Suprapubic skin (tissue), 4 donors: ENCODE results near the gene HYOU1. TPM values are rescaled to one million over a fixed set of nuclear protein-coding genes. Genes with fewer than 3 reads are reported as not detected.
"Not testable (repeated sequence)": the region's sequence is repeated elsewhere in the genome, so short reads cannot be mapped to it uniquely, and the experiment has no call there.

Experiments
- DNase-seq, 2 donors: peaks; one replicate each; pipeline ENCODE4 v3.0.0-alpha.2; 2019; ENCODE audit warnings: low spot score in 2 of 2
- H3K27ac ChIP-seq: fragments of 200-600 bp; sonication (generic); one replicate; pipeline ENCODE4 v1.5.1; 2019
- H3K27me3 ChIP-seq: fragments of 200-600 bp; sonication (generic); one replicate; pipeline ENCODE4 v1.5.1; 2019
- H3K36me3 ChIP-seq: fragments of 200-600 bp; sonication (generic); one replicate; pipeline ENCODE4 v1.5.1; 2019
- H3K4me1 ChIP-seq: fragments of 200-600 bp; sonication (generic); one replicate; pipeline ENCODE4 v1.5.1; 2019
- H3K4me3 ChIP-seq: fragments of 200-600 bp; sonication (generic); one replicate; pipeline ENCODE4 v1.5.1; 2019; ENCODE audit warnings: mild to moderate bottlenecking
- H3K9me3 ChIP-seq: fragments of 200-600 bp; sonication (generic); one replicate; pipeline ENCODE4 v1.5.1; 2019
- EP300 ChIP-seq: sonication (generic); formaldehyde crosslinking; IDR thresholded peaks from one replicate; pipeline ENCODE4 v1.6.1; 2017; ENCODE audit warnings: antibody characterized with exemption
- POLR2A ChIP-seq, 2 donors: fragments of 450-650 bp; IDR thresholded peaks; one replicate each; pipeline ENCODE4 v1.6.1; 2017; ENCODE audit warnings: antibody characterized with exemption in 2 of 2, mild to moderate bottlenecking in 2 of 2, moderate library complexity in 2 of 2
- POLR2AphosphoS5 ChIP-seq, 3 donors: sonication (generic); formaldehyde crosslinking; IDR thresholded peaks; one replicate each; pipeline ENCODE4 v1.6.1; 2017; ENCODE audit warnings: antibody characterized with exemption in 3 of 3
- WGBS: methylation state at CpG from one replicate; pipeline ENCODE4 v1.1.5; 2018; 5-methylcytosine and 5-hydroxymethylcytosine counted together
- total RNA-seq, 4 donors: library from RNA; depleted of rRNA; stranded (reverse); fragments of >200 nt; gene quantifications; one replicate each; pipeline ENCODE4 v1.1.0, GENCODE V29; 2016
- TF ChIP-seq, protein P1 (sequence below), 2 donors: fragments of 200-600 bp in 1 of 2; fragments of 450-650 bp in 1 of 2; sonication (generic) in 1 of 2; IDR thresholded peaks; one replicate each; pipeline ENCODE4 v1.5.1; 2016 to 2019; ENCODE audit warnings: antibody characterized with exemption in 2 of 2, mild to moderate bottlenecking in 1 of 2, moderate library complexity in 1 of 2

Gene HYOU1, protein sequence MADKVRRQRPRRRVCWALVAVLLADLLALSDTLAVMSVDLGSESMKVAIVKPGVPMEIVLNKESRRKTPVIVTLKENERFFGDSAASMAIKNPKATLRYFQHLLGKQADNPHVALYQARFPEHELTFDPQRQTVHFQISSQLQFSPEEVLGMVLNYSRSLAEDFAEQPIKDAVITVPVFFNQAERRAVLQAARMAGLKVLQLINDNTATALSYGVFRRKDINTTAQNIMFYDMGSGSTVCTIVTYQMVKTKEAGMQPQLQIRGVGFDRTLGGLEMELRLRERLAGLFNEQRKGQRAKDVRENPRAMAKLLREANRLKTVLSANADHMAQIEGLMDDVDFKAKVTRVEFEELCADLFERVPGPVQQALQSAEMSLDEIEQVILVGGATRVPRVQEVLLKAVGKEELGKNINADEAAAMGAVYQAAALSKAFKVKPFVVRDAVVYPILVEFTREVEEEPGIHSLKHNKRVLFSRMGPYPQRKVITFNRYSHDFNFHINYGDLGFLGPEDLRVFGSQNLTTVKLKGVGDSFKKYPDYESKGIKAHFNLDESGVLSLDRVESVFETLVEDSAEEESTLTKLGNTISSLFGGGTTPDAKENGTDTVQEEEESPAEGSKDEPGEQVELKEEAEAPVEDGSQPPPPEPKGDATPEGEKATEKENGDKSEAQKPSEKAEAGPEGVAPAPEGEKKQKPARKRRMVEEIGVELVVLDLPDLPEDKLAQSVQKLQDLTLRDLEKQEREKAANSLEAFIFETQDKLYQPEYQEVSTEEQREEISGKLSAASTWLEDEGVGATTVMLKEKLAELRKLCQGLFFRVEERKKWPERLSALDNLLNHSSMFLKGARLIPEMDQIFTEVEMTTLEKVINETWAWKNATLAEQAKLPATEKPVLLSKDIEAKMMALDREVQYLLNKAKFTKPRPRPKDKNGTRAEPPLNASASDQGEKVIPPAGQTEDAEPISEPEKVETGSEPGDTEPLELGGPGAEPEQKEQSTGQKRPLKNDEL
- total RNA-seq, result 10 to 100 TPM; 26.2 to 50.7 (median 46.2) TPM

DNA sequence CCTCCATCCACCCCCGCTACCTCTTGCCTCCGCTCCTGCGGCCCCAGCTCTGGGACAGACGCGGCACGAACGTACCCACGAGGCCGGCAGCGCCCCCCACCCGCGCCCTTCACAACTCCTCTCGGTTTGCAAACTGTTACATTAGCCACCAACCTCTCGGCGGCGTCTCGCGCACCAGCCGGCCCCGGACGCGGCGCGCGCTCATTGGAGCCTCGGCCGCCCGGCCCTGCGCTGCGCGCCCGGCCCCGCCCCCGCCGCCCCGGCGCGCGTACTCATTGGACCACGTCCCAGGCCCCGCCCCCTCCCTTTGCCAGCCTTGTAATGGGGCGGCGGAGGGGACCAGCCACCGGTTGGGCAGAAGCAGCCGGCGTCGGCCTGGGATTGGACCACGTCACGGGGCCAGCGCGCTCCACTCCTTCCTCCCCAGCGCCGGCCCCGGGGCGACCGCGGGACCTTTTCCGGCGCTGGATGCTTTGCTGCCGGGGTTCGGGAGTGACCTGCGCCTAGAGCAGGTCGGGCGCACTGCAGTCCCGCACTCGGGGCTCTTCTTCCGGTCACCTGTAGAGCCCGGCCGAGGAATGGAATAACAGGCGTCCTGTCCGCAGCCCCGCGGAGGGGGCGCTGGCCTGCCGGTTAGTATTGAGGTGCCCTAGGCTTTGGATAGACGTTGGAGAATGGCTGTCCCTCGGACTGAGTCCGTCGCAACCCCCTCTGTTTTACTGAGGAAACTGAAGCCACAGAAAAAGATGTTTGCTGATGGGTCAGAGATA, at the start of gene HYOU1:
HYOU1 (minus strand) TSS at position 206 of the 770 bp plus-strand sequence. CDS start 1,045 bp downstream, outside the sequence.
- Histone ChIP-seq H3K36me3 (peaks cover 29% of the 10 kb centered on the region), H3K27ac (peak within 1 kb of the TSS; percentile 83), H3K4me3 (peak within 1 kb of the TSS; percentile 88), H3K9me3 (no peaks in the 10 kb centered on the region), H3K4me1 (peaks cover 21% of the 10 kb centered on the region), H3K27me3 (no peaks in the 10 kb centered on the region)
- TF ChIP-seq POLR2AphosphoS5 (IDR thresholded peaks at IDR 0.05), result peak in 2 of 3 donors; percentile 10 to 62
- no peak for TF ChIP-seq EP300
- TF ChIP-seq, protein P1, sequence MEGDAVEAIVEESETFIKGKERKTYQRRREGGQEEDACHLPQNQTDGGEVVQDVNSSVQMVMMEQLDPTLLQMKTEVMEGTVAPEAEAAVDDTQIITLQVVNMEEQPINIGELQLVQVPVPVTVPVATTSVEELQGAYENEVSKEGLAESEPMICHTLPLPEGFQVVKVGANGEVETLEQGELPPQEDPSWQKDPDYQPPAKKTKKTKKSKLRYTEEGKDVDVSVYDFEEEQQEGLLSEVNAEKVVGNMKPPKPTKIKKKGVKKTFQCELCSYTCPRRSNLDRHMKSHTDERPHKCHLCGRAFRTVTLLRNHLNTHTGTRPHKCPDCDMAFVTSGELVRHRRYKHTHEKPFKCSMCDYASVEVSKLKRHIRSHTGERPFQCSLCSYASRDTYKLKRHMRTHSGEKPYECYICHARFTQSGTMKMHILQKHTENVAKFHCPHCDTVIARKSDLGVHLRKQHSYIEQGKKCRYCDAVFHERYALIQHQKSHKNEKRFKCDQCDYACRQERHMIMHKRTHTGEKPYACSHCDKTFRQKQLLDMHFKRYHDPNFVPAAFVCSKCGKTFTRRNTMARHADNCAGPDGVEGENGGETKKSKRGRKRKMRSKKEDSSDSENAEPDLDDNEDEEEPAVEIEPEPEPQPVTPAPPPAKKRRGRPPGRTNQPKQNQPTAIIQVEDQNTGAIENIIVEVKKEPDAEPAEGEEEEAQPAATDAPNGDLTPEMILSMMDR (IDR thresholded peaks at IDR 0.05), result peak in 1 of 2 donors; percentile 1
- TF ChIP-seq POLR2A (IDR thresholded peaks at IDR 0.05), result peak; percentile 34 to 73
- DNase-seq, result peak; percentile 98 to 99
- 0% methylated on average over 11 of the region's 79 CpGs for WGBS

DNA sequence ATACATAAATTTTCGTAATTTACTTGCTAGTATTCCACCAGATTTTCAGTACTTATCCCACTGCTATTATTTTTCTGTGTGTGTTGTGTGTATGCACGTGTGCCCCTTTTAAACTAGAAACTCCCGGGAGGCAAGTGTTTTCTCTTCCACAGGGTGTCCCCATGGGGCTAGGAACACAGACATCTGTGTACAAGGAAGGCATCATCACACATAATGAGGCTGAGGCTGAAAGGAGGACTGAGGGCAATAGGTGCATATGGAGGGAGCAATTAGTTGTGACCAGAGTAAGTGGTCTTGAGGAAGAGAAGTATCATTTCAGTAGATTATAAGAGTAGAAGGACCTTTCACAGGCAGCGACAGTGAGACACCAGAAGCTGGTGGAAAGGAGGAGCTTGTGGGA, 46.8 kb upstream of the HYOU1 start:
- TF ChIP-seq POLR2AphosphoS5 (IDR thresholded peaks at IDR 0.05) (no peak), POLR2A (IDR thresholded peaks at IDR 0.05) (no peak), EP300 (no peak)
- TF ChIP-seq, protein P1 (IDR thresholded peaks at IDR 0.05), result no peak
- H3K4me1 ChIP-seq, result peaks cover 56% of the 10 kb centered on the region
- no peaks in the 10 kb centered on the region for H3K27me3 ChIP-seq
- no peak overlapping the region for H3K27ac ChIP-seq
- H3K9me3 ChIP-seq, result no peaks in the 10 kb centered on the region
- no peak overlapping the region for H3K4me3 ChIP-seq
- H3K36me3 ChIP-seq, result no peaks in the 10 kb centered on the region
- WGBS, result 50% methylated on average over 4 of the region's 4 CpGs
- no peak for DNase-seq

DNA sequence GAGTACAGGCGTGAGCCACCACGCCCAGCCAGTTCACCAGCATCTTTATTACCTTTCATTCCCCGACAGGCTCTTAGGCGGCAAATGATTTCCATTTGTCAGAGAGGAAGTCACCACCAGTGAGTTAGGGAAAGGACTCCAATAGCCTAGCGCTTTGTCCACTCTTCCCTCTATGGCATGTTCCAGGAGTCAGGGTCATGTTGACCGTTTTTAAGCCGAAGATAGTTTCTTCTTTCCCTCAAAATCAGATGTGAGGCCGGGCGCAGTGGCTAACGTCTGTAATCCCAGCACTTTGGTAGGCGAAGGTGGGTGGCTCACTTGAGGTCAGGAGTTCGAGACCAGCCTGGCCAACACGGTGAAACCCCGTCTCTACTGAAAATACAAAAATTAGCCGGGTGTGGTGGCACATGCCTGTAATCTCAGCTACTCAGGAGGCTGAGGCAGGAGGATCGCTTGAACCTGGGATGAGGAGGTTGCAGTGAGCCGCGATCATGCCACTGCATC, 46.2 kb upstream of the HYOU1 start:
- H3K36me3 ChIP-seq, H3K9me3 ChIP-seq, DNase-seq, H3K27me3 ChIP-seq: not testable (repeated sequence)
- H3K27ac ChIP-seq, result peak overlapping the region; percentile 95
- peaks cover 50% of the 10 kb centered on the region for H3K4me1 ChIP-seq
- H3K4me3 ChIP-seq, result peak overlapping the region; percentile 88
- WGBS, result 82% methylated on average over 18 of the region's 18 CpGs

DNA sequence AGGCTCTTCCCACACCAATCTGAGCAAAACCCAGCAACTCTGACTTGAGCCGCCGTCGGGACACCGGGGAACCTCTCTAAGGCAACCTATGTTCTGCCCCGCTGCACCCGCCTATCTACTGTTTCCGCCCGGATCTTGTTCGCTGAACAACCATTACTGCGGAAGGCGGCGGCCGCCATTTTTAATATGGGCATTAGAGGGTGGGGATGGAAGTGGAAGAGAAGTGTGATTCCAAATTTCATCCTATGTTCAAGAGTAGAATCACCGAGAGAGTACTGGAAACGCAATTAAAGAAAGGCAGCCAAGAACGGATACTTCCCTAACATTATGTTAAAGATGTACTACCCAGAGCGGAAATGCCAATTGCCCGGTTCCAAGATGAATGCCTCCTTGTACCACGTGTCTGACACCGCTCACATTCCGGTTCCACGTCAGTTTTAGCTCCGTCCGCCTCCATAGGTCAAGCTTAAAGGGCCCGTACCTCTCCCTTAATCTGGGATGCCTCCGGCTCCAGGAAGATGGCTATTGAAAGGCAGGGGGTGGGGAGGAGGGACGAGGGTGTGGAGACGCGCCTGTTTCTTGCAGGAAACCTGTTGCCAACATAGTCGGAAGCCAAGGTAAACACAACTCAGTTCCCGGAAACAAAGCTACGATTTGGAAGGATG, 44.9 kb upstream of the HYOU1 start, which contains the start of gene DPAGT1:
DPAGT1 (minus strand) TSS at position 95 of the 665 bp plus-strand sequence. CDS start 198 bp downstream, outside the sequence.
- Histone ChIP-seq H3K4me1 (peaks cover 41% of the 10 kb centered on the region), H3K9me3 (no peaks in the 10 kb centered on the region), H3K27ac (peak within 1 kb of the TSS; percentile 95), H3K4me3 (peak within 1 kb of the TSS; percentile 88), H3K27me3 (no peaks in the 10 kb centered on the region), H3K36me3 (peaks cover 16% of the 10 kb centered on the region)
- under 1% methylated on average over 32 of the region's 32 CpGs for WGBS
- TF ChIP-seq POLR2A (IDR thresholded peaks at IDR 0.05) (no peak), POLR2AphosphoS5 (IDR thresholded peaks at IDR 0.05) (peak in 2 of 3 donors; percentile 53 to 87)
- peak; percentile 96 for DNase-seq

DNA sequence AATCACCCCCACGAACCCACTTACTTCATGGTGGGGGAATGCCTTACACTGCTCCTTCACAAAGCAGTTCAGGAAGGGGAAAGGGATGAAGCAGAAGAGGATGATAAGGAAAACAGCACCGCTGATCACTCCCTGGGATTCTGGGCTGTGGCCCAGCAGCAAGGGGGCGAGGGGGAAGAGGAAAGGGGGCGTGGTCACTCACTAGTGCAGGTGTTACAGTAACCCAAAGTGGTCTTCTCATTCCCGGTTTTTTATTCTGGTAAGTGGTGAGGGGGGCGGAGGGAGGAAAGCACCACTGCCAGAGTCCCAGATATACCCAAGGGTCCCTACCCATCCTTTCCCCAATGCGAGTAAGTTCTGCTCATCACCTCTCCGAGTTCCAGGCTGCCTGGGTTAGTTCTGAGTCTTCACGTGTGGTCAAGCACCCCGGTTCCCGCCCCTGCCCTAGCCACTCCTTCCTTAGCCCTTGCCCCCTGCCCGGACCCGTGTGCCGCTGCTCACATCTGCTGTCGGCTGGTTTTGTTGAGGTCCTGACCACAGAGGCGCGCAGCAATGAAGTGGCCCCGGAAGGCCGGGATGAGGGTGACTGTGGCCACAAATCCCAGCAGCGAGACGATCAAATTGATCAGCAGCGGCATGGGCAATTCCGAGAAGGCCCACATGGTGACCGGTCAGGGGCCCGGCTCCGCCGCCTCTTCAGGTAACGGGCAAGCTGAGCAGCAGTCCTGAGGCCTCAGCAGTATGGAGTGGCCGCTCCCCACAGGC, 44.2 kb upstream of the HYOU1 start:
- peak overlapping the region; percentile 95 for H3K27ac ChIP-seq
- no peaks in the 10 kb centered on the region for H3K9me3 ChIP-seq
- 2% methylated on average over 26 of the region's 29 CpGs for WGBS
- TF ChIP-seq EP300, result no peak
- TF ChIP-seq POLR2AphosphoS5 (IDR thresholded peaks at IDR 0.05), result no peak
- TF ChIP-seq, protein P1 (IDR thresholded peaks at IDR 0.05), result no peak
- no peak for TF ChIP-seq POLR2A (IDR thresholded peaks at IDR 0.05)
- no peaks in the 10 kb centered on the region for H3K27me3 ChIP-seq
- DNase-seq, result no peak
- H3K4me1 ChIP-seq, result peaks cover 34% of the 10 kb centered on the region
- H3K4me3 ChIP-seq, result peak overlapping the region; percentile 88
- H3K36me3 ChIP-seq, result peaks cover 22% of the 10 kb centered on the region
